ENCODE data around the gene AP2A2.

- TF ChIP-seq POLR2A (IDR thresholded peaks at IDR 0.05; ENCODE audit: borderline replicate concordance, extremely low read depth, insufficient read depth, insufficient read length), result no peak
- TF ChIP-seq CTCF (IDR thresholded peaks at IDR 0.05 in 2 of 3, conservative IDR thresholded peaks at IDR 0.05 in 1 of 3; ENCODE audit: borderline replicate concordance in 1 of 3, insufficient read depth in 1 of 3, low read depth in 2 of 3, low read length in 2 of 3), result no peak
- TF ChIP-seq EZH2phosphoT487 (IDR thresholded peaks at IDR 0.05; ENCODE audit: borderline replicate concordance), result no peak
- no peak for TF ChIP-seq TCF7L2 (IDR thresholded peaks at IDR 0.05; ENCODE audit: borderline replicate concordance, extremely low read depth, insufficient read depth, insufficient read length)
- no peak for TF ChIP-seq ZFX (IDR thresholded peaks at IDR 0.05)
- TF ChIP-seq ZBTB33 (IDR thresholded peaks at IDR 0.05; ENCODE audit: extremely low read depth, insufficient replicate concordance, low read length), result no peak
Observed at GRCh38 chr11:910044-910588, 15.6 kb upstream of the AP2A2 start.
